Activated CD4-positive, alpha-beta memory T cell treated with anti-CD3 and anti-CD28 coated beads for 36 hours (primary cell): ENCODE data around the gene RNF113A. TPM values are rescaled to one million over a fixed set of nuclear protein-coding genes. Genes with fewer than 3 reads are reported as not detected.

ENCODE experiments used
- CTCF ChIA-PET: fragments of 350-600 bp; sonication (Branson Sonifier 250); formaldehyde crosslinking; loops from one replicate; lab custom pipeline; 2021; ENCODE audit warnings: antibody characterized with exemption, inconsistent platforms; lab: Charles Lee
- POLR2A ChIA-PET: fragments of 350-600 bp; sonication (Branson Sonifier 250); formaldehyde crosslinking; loops from one replicate; lab custom pipeline; 2021; ENCODE audit warnings: antibody characterized with exemption; lab: Charles Lee
- DNase-seq: peaks from one replicate; pipeline ENCODE4 v3.0.0-alpha.2; 2020
- H3K27ac Mint-ChIP-seq: one replicate; pipeline ENCODE4 v1.8.0; 2021; ENCODE audit warnings: mixed read lengths
- H3K27me3 Mint-ChIP-seq: one replicate; pipeline ENCODE4 v1.8.0; 2021; ENCODE audit warnings: mixed read lengths
- H3K36me3 Mint-ChIP-seq: one replicate; pipeline ENCODE4 v1.8.0; 2021; ENCODE audit warnings: mixed read lengths
- H3K4me1 Mint-ChIP-seq: one replicate; pipeline ENCODE4 v1.8.0; 2021; ENCODE audit warnings: low read depth, mixed read lengths
- H3K4me3 Mint-ChIP-seq: one replicate; pipeline ENCODE4 v1.8.0; 2021; ENCODE audit warnings: mild to moderate bottlenecking, mixed read lengths
- H3K9me3 Mint-ChIP-seq: one replicate; pipeline ENCODE4 v1.8.0; 2021; ENCODE audit warnings: mixed read lengths
- intact Hi-C: fragments of 100-400 bp; cut with micrococcal nuclease; formaldehyde crosslinking; loops from one replicate; pipeline ENCODE4 v1.15.1; 2023
- total RNA-seq, 2 experiments: library from RNA; stranded (reverse); gene quantifications; one replicate each; pipeline ENCODE4 v1.2.3, GENCODE V29; 2021

The RNF113A gene
- total RNA-seq, 2 experiments from 2014 or later: 23.1 to 26.2 TPM

DNA sequence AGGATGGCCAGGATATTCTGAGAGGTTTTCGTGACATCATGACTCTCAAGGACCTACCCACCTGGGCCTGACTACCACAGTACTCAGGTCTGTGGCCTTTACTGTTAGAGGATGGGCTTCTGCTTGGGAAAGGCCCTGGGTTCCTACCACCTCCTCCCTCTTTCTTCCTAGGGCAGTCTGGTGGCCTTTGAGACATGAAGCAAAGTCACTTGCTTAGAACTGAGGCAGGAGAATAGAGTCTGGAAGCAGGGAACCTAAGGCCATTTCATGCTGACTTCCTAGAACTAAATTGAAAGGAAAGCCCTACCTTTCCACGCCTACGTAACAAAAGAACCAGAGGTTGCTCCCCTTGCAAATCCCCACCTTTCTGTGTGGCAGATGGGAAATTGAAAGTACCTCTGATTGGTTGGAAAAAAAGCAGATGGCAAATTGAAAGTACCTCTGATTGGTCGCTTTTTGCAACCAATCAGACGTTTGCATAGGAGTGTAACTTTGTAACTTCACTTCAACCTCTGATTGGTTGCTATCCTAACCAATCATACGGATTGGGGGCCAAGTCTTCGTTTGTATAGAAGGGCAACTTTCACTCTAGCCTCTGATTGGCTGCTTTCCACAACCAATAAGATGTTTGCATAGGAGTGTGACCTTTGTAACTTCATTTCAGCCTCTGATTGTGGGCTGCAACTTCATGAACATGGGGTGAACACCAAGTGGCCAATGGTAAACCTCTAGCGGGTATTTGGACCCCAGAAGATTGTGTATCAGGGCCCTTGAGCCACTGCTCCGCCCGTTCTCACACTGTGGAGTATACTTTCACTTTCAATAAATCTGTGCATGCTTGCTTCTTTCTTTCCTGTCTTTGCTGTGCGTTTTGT lies 14.3 kb upstream of the RNF113A start:
- Mint-ChIP-seq H3K36me3 (no peaks in the 10 kb centered on the region), H3K9me3 (no peaks in the 10 kb centered on the region), H3K4me1 (peaks cover 6% of the 10 kb centered on the region), H3K27ac (no peak overlapping the region), H3K4me3 (peak overlapping the region; percentile 49), H3K27me3 (no peaks in the 10 kb centered on the region)
- intact Hi-C loops: loop anchor here (1.0 to 10.0 kb wide), 3 partner anchors 93 to 368 kb away; no protein-coding TSS in a partner anchor
- peak; percentile 11 for DNase-seq
- POLR2A ChIA-PET: no interaction called here
- CTCF ChIA-PET: no interaction called here

- Mint-ChIP-seq H3K9me3 (no peaks in the 10 kb centered on the region), H3K4me3 (no peak overlapping the region), H3K27ac (peak overlapping the region; percentile 5), H3K4me1 (peaks cover 9% of the 10 kb centered on the region), H3K27me3 (no peaks in the 10 kb centered on the region), H3K36me3 (peaks cover 5% of the 10 kb centered on the region)
- peak; percentile 34 for DNase-seq
- POLR2A ChIA-PET: interaction anchor here (0.5 kb wide), 1 partner anchor 101 kb away, joined by 4 read pairs; no protein-coding TSS in a partner anchor
- intact Hi-C loops: loop anchor here (2.0 to 10.0 kb wide), 2 partner anchors 90 to 364 kb away; partner anchors contain the start of gene RPL39
- CTCF ChIA-PET: interaction anchor here (0.6 to 1.8 kb wide), 3 partner anchors 11 to 89 kb away, joined by 4 read pairs; partner anchors contain the start of genes RPL39 and UPF3B
These were observed 9.3 kb upstream of the RNF113A start for GRCh38 chrX:119880552-119881437.

- DNase-seq: peak; percentile 41
- CTCF ChIA-PET: interaction anchor here (0.7 to 1.8 kb wide), 2 partner anchors 27 to 89 kb away, joined by 4 read pairs; partner anchors contain the start of genes RPL39 and UPF3B
- Mint-ChIP-seq H3K9me3 (no peaks in the 10 kb centered on the region), H3K36me3 (peaks cover 5% of the 10 kb centered on the region), H3K4me1 (peaks cover 9% of the 10 kb centered on the region), H3K27ac (peak overlapping the region; percentile 5), H3K27me3 (no peaks in the 10 kb centered on the region), H3K4me3 (no peak overlapping the region)
- POLR2A ChIA-PET: no interaction called here
- intact Hi-C loops: loop anchor here (2.0 to 10.0 kb wide), 2 partner anchors 89 to 365 kb away; partner anchors contain the start of gene RPL39
These were observed 8.5 kb upstream of the RNF113A start for GRCh38 chrX:119880076-119880475.

GRCh38 chrX:119878740-119879139 lies 7.2 kb upstream of the RNF113A start:
- Mint-ChIP-seq H3K27ac (no peak overlapping the region), H3K36me3 (peaks cover 5% of the 10 kb centered on the region), H3K9me3 (no peaks in the 10 kb centered on the region), H3K4me3 (no peak overlapping the region), H3K27me3 (no peaks in the 10 kb centered on the region), H3K4me1 (peaks cover 11% of the 10 kb centered on the region)
- DNase-seq: no peak
- intact Hi-C loops: no loop called here
- ChIA-PET POLR2A (interaction anchor here (1.1 kb wide), 1 partner anchor 88 kb away, joined by 4 read pairs; the partner anchor contains the start of gene RPL39), CTCF (interaction anchor here (0.7 to 1.1 kb wide), 2 partner anchors 9 to 126 kb away, joined by 3 to 8 read pairs; no protein-coding TSS in a partner anchor)

GRCh38 chrX:119871245-119871598 lies 311 bp downstream of the RNF113A start:
- peak overlapping the region; percentile 98 for H3K4me3 Mint-ChIP-seq
- POLR2A ChIA-PET: interaction anchor here (1.4 to 2.9 kb wide), 6 partner anchors 19 to 297 kb away, joined by 4 to 29 read pairs (median 7); partner anchors contain the start of genes RPL39, UBE2A and UPF3B
- peak overlapping the region; percentile 98 for H3K27ac Mint-ChIP-seq

GRCh38 chrX:119870626-119871131 lies 854 bp downstream of the RNF113A start:
- no peaks in the 10 kb centered on the region for H3K27me3 Mint-ChIP-seq
- peak; percentile 49 for DNase-seq
- peak overlapping the region; percentile 98 for H3K27ac Mint-ChIP-seq
- H3K9me3 Mint-ChIP-seq: no peaks in the 10 kb centered on the region
- H3K4me1 Mint-ChIP-seq: peaks cover 10% of the 10 kb centered on the region
- CTCF ChIA-PET: interaction anchor here (1.1 to 1.9 kb wide), 4 partner anchors 9 to 79 kb away, joined by 3 to 8 read pairs (median 4); partner anchors contain the start of genes RPL39 and UPF3B
- peaks cover 10% of the 10 kb centered on the region for H3K36me3 Mint-ChIP-seq
- peak overlapping the region; percentile 98 for H3K4me3 Mint-ChIP-seq
- intact Hi-C loops: loop anchor here (1.0 to 5.0 kb wide), 6 partner anchors 17 to 263 kb away; partner anchors contain the start of genes NKAP, NKRF, RPL39 and SOWAHD
- POLR2A ChIA-PET: interaction anchor here (0.8 to 2.9 kb wide), 7 partner anchors 18 to 296 kb away, joined by 4 to 29 read pairs (median 5); partner anchors contain the start of genes RPL39, UBE2A and UPF3B

More at GRCh38 chrX:119871245-119871598, 311 bp downstream of the RNF113A start:
- no peaks in the 10 kb centered on the region for H3K9me3 Mint-ChIP-seq
- no peaks in the 10 kb centered on the region for H3K27me3 Mint-ChIP-seq
- CTCF ChIA-PET: interaction anchor here (1.2 to 1.9 kb wide), 2 partner anchors 19 to 80 kb away, joined by 3 to 8 read pairs; partner anchors contain the start of genes RPL39 and UPF3B
- intact Hi-C loops: loop anchor here (1.0 to 5.0 kb wide), 6 partner anchors 18 to 264 kb away; partner anchors contain the start of genes NKAP, NKRF, RPL39 and SOWAHD
- peaks cover 13% of the 10 kb centered on the region for H3K36me3 Mint-ChIP-seq
- DNase-seq: no peak
- H3K4me1 Mint-ChIP-seq: peaks cover 10% of the 10 kb centered on the region

GRCh38 chrX:119853444-119853843 lies 18.1 kb downstream of the RNF113A start:
- ChIA-PET CTCF (interaction anchor here (1.0 to 1.7 kb wide), 5 partner anchors 9 to 371 kb away, joined by 3 to 7 read pairs (median 4); partner anchors contain the start of gene RPL39), POLR2A (interaction anchor here (0.5 to 2.2 kb wide), 7 partner anchors 10 to 1358 kb away, joined by 3 to 19 read pairs (median 4); partner anchors contain the start of genes DOCK11, NDUFA1, RNF113A and RPL39)
- H3K27me3 Mint-ChIP-seq: no peaks in the 10 kb centered on the region
- no peaks in the 10 kb centered on the region for H3K9me3 Mint-ChIP-seq
- DNase-seq: no peak
- H3K27ac Mint-ChIP-seq: peak overlapping the region; percentile 94
- H3K36me3 Mint-ChIP-seq: peaks cover 7% of the 10 kb centered on the region
- H3K4me3 Mint-ChIP-seq: peak overlapping the region; percentile 99
- peaks cover 8% of the 10 kb centered on the region for H3K4me1 Mint-ChIP-seq
- intact Hi-C loops: loop anchor here (1.0 kb wide), 2 partner anchors 18 to 62 kb away; partner anchors contain the start of genes NDUFA1, RNF113A and RPL39

DNA sequence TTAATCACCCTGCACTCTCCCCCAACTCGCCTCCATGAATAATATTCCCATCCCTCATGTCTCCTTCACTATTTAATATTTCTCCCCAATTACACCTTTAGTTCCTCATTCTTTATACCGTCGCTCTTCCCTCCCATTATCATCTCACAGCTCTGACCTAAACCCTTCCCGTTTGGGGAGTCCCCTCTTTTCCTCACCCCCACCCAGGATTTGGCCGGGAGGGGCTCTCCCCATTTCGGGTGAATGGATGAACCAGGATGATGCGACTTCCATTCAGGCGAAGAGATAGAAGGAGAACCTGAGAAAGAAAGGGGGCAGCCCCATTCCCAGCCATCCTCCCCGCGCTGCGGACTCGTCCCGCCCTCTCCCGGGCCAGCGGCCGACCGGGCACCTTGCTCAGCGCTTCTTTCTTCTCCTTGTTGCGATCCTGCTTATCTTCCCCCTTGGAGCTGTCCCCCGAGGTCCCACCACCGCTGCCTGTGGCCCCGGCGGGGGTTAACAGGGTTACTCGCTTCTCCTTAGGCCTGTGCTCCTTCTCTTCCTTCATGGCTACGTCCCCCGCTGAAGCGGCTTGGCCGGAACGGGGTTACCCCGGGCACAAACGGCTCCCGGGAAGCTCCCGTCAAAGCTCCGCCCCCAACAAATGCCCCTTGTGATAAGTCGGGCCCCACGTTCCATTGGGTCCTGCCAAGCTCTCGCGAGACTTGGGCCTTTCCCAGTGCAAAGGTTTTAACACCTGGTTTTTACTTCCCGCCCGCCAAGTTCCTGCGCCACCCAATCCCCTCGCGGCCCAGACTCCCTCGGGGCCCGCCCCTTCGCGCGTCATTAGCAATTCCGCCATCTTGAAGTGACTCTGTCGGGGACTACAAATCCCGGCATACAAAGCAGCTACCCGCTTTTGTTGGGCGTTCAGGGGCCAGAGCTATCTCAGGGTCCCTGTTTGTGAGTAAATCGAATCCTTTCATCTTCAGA lies 18.9 kb downstream of the RNF113A start, which contains the start of gene UPF3B:
Gene UPF3B, minus strand, starts transcription at position 582 of the 972 bp plus-strand sequence. Its CDS starts 35 bp downstream, at position 547.
- intact Hi-C loops: loop anchor here (1.0 kb wide), 2 partner anchors 19 to 61 kb away; partner anchors contain the start of genes NDUFA1, RNF113A and RPL39
- Mint-ChIP-seq H3K4me3 (peak within 1 kb of the TSS; percentile 99), H3K27ac (peak within 1 kb of the TSS; percentile 94), H3K9me3 (no peaks in the 10 kb centered on the region), H3K27me3 (no peaks in the 10 kb centered on the region), H3K36me3 (peaks cover 7% of the 10 kb centered on the region), H3K4me1 (peaks cover 8% of the 10 kb centered on the region)
- POLR2A ChIA-PET: interaction anchor here (0.5 to 2.2 kb wide), 7 partner anchors 9 to 1357 kb away, joined by 3 to 19 read pairs (median 4); partner anchors contain the start of genes DOCK11, NDUFA1, RNF113A and RPL39
- CTCF ChIA-PET: interaction anchor here (1.0 to 1.7 kb wide), 7 partner anchors 10 to 370 kb away, joined by 3 to 7 read pairs (median 4); partner anchors contain the start of gene RPL39
- DNase-seq: peak; percentile 96

DNA sequence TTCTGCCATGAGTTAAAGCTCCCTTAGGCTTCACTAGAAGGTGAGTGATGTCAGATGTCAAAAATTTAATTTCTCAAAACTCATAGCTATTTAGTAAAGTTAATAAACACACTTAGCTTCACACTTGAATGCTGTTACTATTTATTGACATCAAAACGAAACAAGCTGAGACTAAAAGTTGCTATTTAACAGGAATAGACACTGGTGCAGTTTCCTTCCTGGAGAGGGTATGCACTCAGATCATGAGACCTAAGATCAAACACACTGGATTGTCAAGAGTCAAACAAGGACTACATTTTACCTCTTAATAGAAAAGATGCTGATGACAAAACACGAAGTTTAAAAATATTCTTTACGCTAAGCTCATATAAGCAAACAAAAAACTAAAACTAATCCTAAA lies 37.6 kb downstream of the RNF113A start:
- ChIA-PET POLR2A (interaction anchor here (1.0 kb wide), 1 partner anchor 19 kb away, joined by 4 read pairs; the partner anchor contains the start of gene UPF3B), CTCF (no interaction called here)
- H3K27me3 Mint-ChIP-seq: no peaks in the 10 kb centered on the region
- no peak overlapping the region for H3K4me3 Mint-ChIP-seq
- peaks cover 32% of the 10 kb centered on the region for H3K36me3 Mint-ChIP-seq
- H3K27ac Mint-ChIP-seq: no peak overlapping the region
- intact Hi-C loops: no loop called here
- no peaks in the 10 kb centered on the region for H3K9me3 Mint-ChIP-seq
- no peak for DNase-seq
- H3K4me1 Mint-ChIP-seq: no peaks in the 10 kb centered on the region
